22Rv1 (cell line): ENCODE results near the gene PLXNA4.

ENCODE experiments used
- CTCF ChIP-seq: fragments of 450-650 bp; IDR thresholded peaks from 2 replicates; pipeline ENCODE4 v1.5.1; 2017; ENCODE audit warnings: mild to moderate bottlenecking
- ZFX ChIP-seq: fragments of 450-650 bp; IDR thresholded peaks from 2 replicates; pipeline ENCODE4 v1.6.1; 2017; ENCODE audit warnings: antibody characterized with exemption, borderline replicate concordance

- TF ChIP-seq CTCF (no peak), ZFX (no peak)
Observed at GRCh38 chr7:132592936-132593335, 16.7 kb upstream of the PLXNA4 start.
